ENCODE measurements around the gene ZNF408.

- no peak for TF ChIP-seq EZH2phosphoT487 (conservative IDR thresholded peaks at IDR 0.05; ENCODE audit: low read length)
- no peak for TF ChIP-seq CTCF (IDR thresholded peaks at IDR 0.05; ENCODE audit: insufficient read depth, low read length, poor library complexity, severe bottlenecking)
These were observed 6.8 kb upstream of the ZNF408 start for GRCh38 chr11:46694072-46694471.

All from SU-DHL-6 (cell line).